HepG2 (cell line): ENCODE measurements around the gene NMUR1. TPM values are rescaled to one million over a fixed set of nuclear protein-coding genes. Genes with fewer than 3 reads are reported as not detected.
A peak's percentile ranks its signal among the peaks of the same experiment; 100 is the strongest.

ENCODE experiments used
- ATAC-seq: fragments of 200-7000 bp; cut with Tn5 transposase; 3 replicates; pipeline ENCODE4 v1.9.1; 2020; ENCODE audit warnings: mild to moderate bottlenecking, moderate library complexity
- BruUV-seq: library from RNA; stranded (reverse); fragments of 400-500 nt; replicated peaks from 2 replicates; lab custom pipeline; 2021; lab: Mats Ljungman, UMichigan
- CTCF ChIA-PET: fragments of 300-600 bp; formaldehyde crosslinking; extraction: SDS; loops from one replicate; lab custom pipeline; 2021; ENCODE audit warnings: low total read pairs, inconsistent platforms, low intra/inter-chr PET ratio; lab: Yijun Ruan, JAX
- POLR2A ChIA-PET: fragments of 350-600 bp; sonication (Branson Sonifier 250); formaldehyde crosslinking; loops from one replicate; lab custom pipeline; 2020; ENCODE audit warnings: antibody characterized with exemption, inconsistent platforms; lab: Yijun Ruan, JAX
- DNase-seq: peaks from one replicate; pipeline ENCODE4 v3.0.0-alpha.2; 2015; ENCODE audit warnings: low spot score
- FAIRE-seq: peaks from 3 replicates; lab custom pipeline; 2011; peaks lifted over from hg19 to GRCh38; lab: Jason Lieb, UNC
- H2AFZ ChIP-seq: one replicate; pipeline ENCODE4 v1.6.1; 2011; ENCODE audit warnings: low read length, inconsistent platforms
- H3K27ac ChIP-seq: fragments of 300-600 bp; 3 replicates; pipeline ENCODE4 v1.8.0; 2011; ENCODE audit warnings: mixed run types, mild to moderate bottlenecking, mixed read lengths, low read length, inconsistent platforms; ENCODE audit not compliant: insufficient read depth; ENCODE audit errors: extremely low read length
- H3K27me3 ChIP-seq, 2 experiments: fragments of 200-600 bp in 1 of 2; 2 replicates in 1 of 2; 3 replicates in 1 of 2; pipeline versions ENCODE4 v1.6.0 to v1.8.0; 2011; ENCODE audit warnings: low read length in 2 of 2, mild to moderate bottlenecking in 2 of 2, moderate library complexity in 2 of 2, inconsistent platforms in 1 of 2; ENCODE audit not compliant: insufficient read depth in 2 of 2, control insufficient read depth in 1 of 2
- H3K36me3 ChIP-seq, 2 experiments: fragments of 200-600 bp in 1 of 2; replicated peaks in 1 of 2; 2 replicates in 1 of 2; 3 replicates in 1 of 2; pipeline versions ENCODE4 v1.5.1 to v1.8.0; 2011; ENCODE audit warnings: low read length in 2 of 2, inconsistent platforms in 1 of 2; ENCODE audit not compliant: insufficient read depth in 2 of 2, control insufficient read depth in 1 of 2
- H3K4me1 ChIP-seq: 2 replicates; pipeline ENCODE4 v1.5.1; 2012; ENCODE audit warnings: low read length, inconsistent platforms; ENCODE audit not compliant: insufficient read depth
- H3K4me2 ChIP-seq: 2 replicates; pipeline ENCODE4 v1.6.0; 2011; ENCODE audit warnings: low read depth, low read length, inconsistent platforms
- H3K4me3 ChIP-seq, 3 experiments: fragments of 200-600 bp in 1 of 3; sonication (generic), shearing (Covaris generic) in 1 of 3; replicated peaks in 1 of 3; 2 replicates each; pipeline ENCODE4 v1.5.1; 2011 to 2016; ENCODE audit warnings: low read length in 3 of 3, inconsistent platforms in 2 of 3, low read depth in 2 of 3, mild to moderate bottlenecking in 2 of 3, control low read depth in 1 of 3, mixed read lengths in 1 of 3; ENCODE audit not compliant: insufficient read depth in 1 of 3
- H3K79me2 ChIP-seq: one replicate; pipeline ENCODE4 v1.6.1; 2011; ENCODE audit warnings: low read length, inconsistent platforms; ENCODE audit not compliant: insufficient read depth
- H3K9ac ChIP-seq: 2 replicates; pipeline ENCODE4 v1.6.0; 2011; ENCODE audit warnings: mild to moderate bottlenecking, low read depth, low read length, inconsistent platforms; ENCODE audit not compliant: insufficient read depth
- H3K9me3 ChIP-seq: 2 replicates; pipeline ENCODE4 v1.5.1; 2012; ENCODE audit warnings: mild to moderate bottlenecking, low read length
- H4K20me1 ChIP-seq: 2 replicates; pipeline ENCODE4 v1.6.0; 2011; ENCODE audit warnings: inconsistent platforms, mild to moderate bottlenecking, low read length, moderate library complexity; ENCODE audit not compliant: insufficient read depth
- GATAD1 ChIP-seq: IDR thresholded peaks from 2 replicates; pipeline ENCODE4 v1.6.1; 2016; ENCODE audit warnings: missing genetic modification reagents, missing compliant biosample characterization
- ZNF230 ChIP-seq: sonication (generic); formaldehyde crosslinking; IDR thresholded peaks from 2 replicates; pipeline ENCODE4 v1.4.0; 2020; ENCODE audit warnings: mild to moderate bottlenecking, missing genetic modification reagents
- ZNF629 ChIP-seq: sonication (generic); formaldehyde crosslinking; conservative IDR thresholded peaks from 2 replicates; pipeline ENCODE4 v1.5.0; 2020; ENCODE audit warnings: missing genetic modification reagents
- WGBS: methylation state at CpG from one replicate; pipeline ENCODE4 v1.1.6; 2017; ENCODE audit warnings: low lambda C conversion rate; 5-methylcytosine and 5-hydroxymethylcytosine counted together
- in situ Hi-C: cut with HindIII; loops from 2 replicates; pipeline ENCODE4 v1.10.0; 2017; ENCODE audit warnings: low pct_unique_long_range_greater_than_20kb; ENCODE audit not compliant: extremely low pct_ligation_motif_present
- intact Hi-C: fragments of 100-400 bp; cut with micrococcal nuclease; formaldehyde crosslinking; loops from one replicate; pipeline ENCODE4 v1.10.0; 2022; ENCODE audit not compliant: unreplicated experiment
- polyA plus RNA-seq, 8 experiments: library from polyadenylated mRNA; depleted of rRNA in 3 of 8; stranded (reverse) in 7 of 8; unstranded in 1 of 8; fragments of >200 nt; fragmentation: Illumina TruSeq in 4 of 8; extraction: Trizol in 4 of 8; gene quantifications; 2 replicates each; pipeline versions ENCODE4 v1.2.1 to v1.2.3, GENCODE V29; 2011 to 2016; ENCODE audit warnings: low read depth in 4 of 8, missing spikeins in 1 of 8, mixed read lengths in 1 of 8; ENCODE audit not compliant: insufficient read depth in 1 of 8
- total RNA-seq, 5 experiments: library from RNA; depleted of rRNA; stranded (reverse); fragments of >200 nt; fragmentation: Illumina TruSeq; extraction: Trizol; gene quantifications; 2 replicates each; pipeline ENCODE4 v1.2.3, GENCODE V29; 2016; ENCODE audit warnings: low read depth in 1 of 5

Gene NMUR1
- total and polyA plus RNA-seq, 2 of the 13 experiments (the other 11 are each of a cell fraction or from before 2014, with no cell fraction given): not detected

DNA sequence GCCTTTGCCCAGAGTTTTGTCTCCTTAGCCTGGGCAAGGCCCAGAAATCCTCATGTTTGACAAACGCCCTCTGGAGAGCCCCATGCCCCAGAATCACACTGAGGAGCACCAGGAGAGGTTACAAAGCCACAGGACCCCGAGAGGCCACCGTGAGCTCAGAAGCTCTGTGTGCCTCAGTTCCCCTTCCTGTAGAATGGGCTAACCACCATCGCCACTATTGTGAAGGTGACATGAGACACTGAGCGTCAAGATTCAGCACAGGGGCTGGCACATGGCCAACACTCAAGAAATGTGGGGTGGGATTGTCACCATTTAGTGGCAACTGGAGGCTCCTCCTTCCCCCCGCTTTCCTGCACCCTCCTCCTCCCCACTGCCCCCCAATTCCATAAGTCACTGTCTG, 1.2 kb upstream of the NMUR1 start:
- no peak overlapping the region for H2AFZ ChIP-seq
- H3K27me3 ChIP-seq: peaks cover 5 to 54% of the 10 kb centered on the region in 2 experiments; a peak in 3 of 5 replicates
- intact Hi-C loops: no loop called here
- no peak overlapping the region for H3K4me2 ChIP-seq
- CTCF ChIA-PET: interaction anchor here (1.2 to 3.0 kb wide), 2 partner anchors 22 to 26 kb away, joined by 3 to 18 read pairs; no protein-coding TSS in a partner anchor
- no peak overlapping the region for H3K9ac ChIP-seq
- H3K27ac ChIP-seq: no peak overlapping the region
- no peak overlapping the region for H3K4me3 ChIP-seq
- POLR2A ChIA-PET: no interaction called here
- TF ChIP-seq ZNF230 (CRISPR knock-in tag) (no peak), ZNF629 (CRISPR knock-in tag) (peak; percentile 62)
- TF ChIP-seq, all 625 proteins: peak for 1
- H3K9me3 ChIP-seq: no peaks in the 10 kb centered on the region
- no peaks in the 10 kb centered on the region for H3K36me3 ChIP-seq
- no peaks in the 10 kb centered on the region for H3K79me2 ChIP-seq
- no TSS peak for BruUV-seq
- WGBS: 64% methylated on average over 6 of the region's 6 CpGs
- ATAC-seq (no peak), FAIRE-seq (no peak), DNase-seq (no peak)
- H3K4me1 ChIP-seq: no peaks in the 10 kb centered on the region
- in situ Hi-C loops: no loop called here
- H4K20me1 ChIP-seq: no peaks in the 10 kb centered on the region

DNA sequence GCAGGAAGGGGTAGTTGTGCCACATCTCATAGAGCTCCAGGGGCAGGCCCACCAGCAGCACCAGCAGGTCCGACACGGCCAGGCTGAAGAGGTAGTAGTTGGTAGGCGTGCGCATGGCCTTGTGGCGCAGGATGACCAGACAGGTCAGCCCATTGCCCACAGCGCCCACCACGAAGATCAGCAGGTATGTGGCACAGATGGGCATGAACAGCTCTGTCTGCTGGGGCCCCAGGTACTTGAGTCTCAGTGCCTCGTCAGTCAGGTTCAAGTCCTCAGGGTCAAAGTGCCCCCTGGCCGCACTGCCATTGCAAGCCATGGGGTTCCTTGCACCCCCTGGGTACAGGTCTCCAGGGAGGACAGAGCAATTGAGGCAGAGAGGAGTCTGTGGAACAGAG, 1.6 kb downstream of the NMUR1 start:
- H3K27ac ChIP-seq: no peak overlapping the region
- BruUV-seq: no TSS peak
- H4K20me1 ChIP-seq: no peaks in the 10 kb centered on the region
- H3K79me2 ChIP-seq: no peaks in the 10 kb centered on the region
- in situ Hi-C loops: no loop called here
- no peak overlapping the region for H3K4me3 ChIP-seq
- ChIA-PET POLR2A (no interaction called here), CTCF (no interaction called here)
- ATAC-seq (no peak), FAIRE-seq (no peak), DNase-seq (no peak)
- peaks cover 8 to 45% of the 10 kb centered on the region in 2 experiments; a peak in 4 of 5 replicates for H3K27me3 ChIP-seq
- H3K9ac ChIP-seq: no peak overlapping the region
- no peaks in the 10 kb centered on the region for H3K9me3 ChIP-seq
- intact Hi-C loops: no loop called here
- H3K4me2 ChIP-seq: no peak overlapping the region
- WGBS: 70% methylated on average over 7 of the region's 9 CpGs
- H3K36me3 ChIP-seq: no peaks in the 10 kb centered on the region
- H3K4me1 ChIP-seq: no peaks in the 10 kb centered on the region
- H2AFZ ChIP-seq: no peak overlapping the region
- no peak for TF ChIP-seq GATAD1 (CRISPR knock-in tag)
